Neural cell (in vitro differentiated cells): ENCODE measurements around the gene BLM. TPM values are rescaled to one million over a fixed set of nuclear protein-coding genes. Genes with fewer than 3 reads are reported as not detected.

Experiments
- H2AFZ ChIP-seq: fragments of 200-600, 300-800 bp; sonication (generic), shearing (Covaris generic); 2 replicates; pipeline ENCODE4 v1.6.0; 2014; ENCODE audit warnings: low read depth, mild to moderate bottlenecking, antibody characterized with exemption, low read length, moderate library complexity
- H3F3A ChIP-seq: fragments of 200-600 bp; shearing (Covaris generic); 2 replicates; pipeline ENCODE4 v1.6.1; 2016; ENCODE audit warnings: mild to moderate bottlenecking, moderate library complexity, mixed read lengths, antibody characterized with exemption, low read length; ENCODE audit not compliant: insufficient read depth, poor library complexity, severe bottlenecking
- H3K27ac ChIP-seq: fragments of 200-600, 300-800 bp; sonication (generic), shearing (Covaris generic); 2 replicates; pipeline ENCODE4 v1.5.1; 2014; ENCODE audit warnings: mild to moderate bottlenecking, low read length, moderate library complexity
- H3K27me3 ChIP-seq: fragments of 300-800, 200-600 bp; sonication (generic), shearing (Covaris generic); 2 replicates; pipeline ENCODE4 v1.6.0; 2014; ENCODE audit warnings: mild to moderate bottlenecking, low read depth, low read length, moderate library complexity; ENCODE audit not compliant: insufficient read depth
- H3K36me3 ChIP-seq: fragments of 300-800, 200-600 bp; sonication (generic), shearing (Covaris generic); 2 replicates; pipeline ENCODE4 v1.5.1; 2014; ENCODE audit warnings: mild to moderate bottlenecking, antibody characterized with exemption, low read length, moderate library complexity; ENCODE audit not compliant: insufficient read depth
- H3K4me2 ChIP-seq: fragments of 300-800, 200-600 bp; sonication (generic), shearing (Covaris generic); 2 replicates; pipeline ENCODE4 v1.6.0; 2014; ENCODE audit warnings: mild to moderate bottlenecking, low read length
- H3K4me3 ChIP-seq: fragments of 300-800, 200-600 bp; sonication (generic), shearing (Covaris generic); 2 replicates; pipeline ENCODE4 v1.5.1; 2014; ENCODE audit warnings: mild to moderate bottlenecking, low read length, moderate library complexity
- H3K79me2 ChIP-seq: fragments of 200-600 bp; shearing (Covaris generic); replicated peaks from 2 replicates; pipeline ENCODE4 v1.6.0; 2014; ENCODE audit warnings: mild to moderate bottlenecking, low read length, moderate library complexity; ENCODE audit not compliant: insufficient read depth
- H3K9ac ChIP-seq: fragments of 300-800, 200-600 bp; sonication (generic), shearing (Covaris generic); 2 replicates; pipeline ENCODE4 v1.6.1; 2016; ENCODE audit warnings: mild to moderate bottlenecking, low read length, mixed read lengths
- H3K9me2 ChIP-seq: fragments of 200-600 bp; shearing (Covaris generic); 2 replicates; pipeline ENCODE4 v1.6.1; 2016; ENCODE audit warnings: mild to moderate bottlenecking, low read length, mixed read lengths; ENCODE audit not compliant: insufficient read depth
- H3K9me3 ChIP-seq: fragments of 200-600, 300-800 bp; sonication (generic), shearing (Covaris generic); 2 replicates; pipeline ENCODE4 v1.6.1; 2016; ENCODE audit warnings: mild to moderate bottlenecking, mixed run types, low read length, moderate library complexity, mixed read lengths
- H4K20me1 ChIP-seq: fragments of 200-600 bp; shearing (Covaris generic); 2 replicates; pipeline ENCODE4 v1.6.1; 2016; ENCODE audit warnings: mild to moderate bottlenecking, mixed run types; ENCODE audit not compliant: insufficient read depth
- CTCF ChIP-seq: fragments of 450-650 bp; IDR thresholded peaks from 2 replicates; pipeline ENCODE4 v1.5.1; 2014; ENCODE audit warnings: antibody characterized with exemption, mild to moderate bottlenecking, moderate library complexity; ENCODE audit not compliant: poor library complexity, severe bottlenecking
- EP300 ChIP-seq: fragments of 450-650 bp; conservative IDR thresholded peaks from 2 replicates; pipeline ENCODE4 v1.6.1; 2014; ENCODE audit warnings: antibody characterized with exemption, mild to moderate bottlenecking, moderate library complexity; ENCODE audit not compliant: poor library complexity, severe bottlenecking
- EZH2 ChIP-seq: fragments of 200-600, 300-800 bp; shearing (Covaris generic), sonication (generic); IDR thresholded peaks from 2 replicates; pipeline ENCODE4 v1.6.1; 2014; ENCODE audit warnings: antibody characterized with exemption, low read length, borderline replicate concordance, mild to moderate bottlenecking; ENCODE audit not compliant: insufficient read depth, poor library complexity, severe bottlenecking
- MXI1 ChIP-seq: fragments of 450-650 bp; conservative IDR thresholded peaks from 2 replicates; pipeline ENCODE4 v1.6.1; 2014; ENCODE audit warnings: antibody characterized with exemption, mild to moderate bottlenecking; ENCODE audit not compliant: poor library complexity, severe bottlenecking
- POLR2AphosphoS5 ChIP-seq: IDR thresholded peaks from 2 replicates; pipeline ENCODE4 v1.6.1; 2012
- RAD21 ChIP-seq: fragments of 450-650 bp; conservative IDR thresholded peaks from 2 replicates; pipeline ENCODE4 v1.6.1; 2014; ENCODE audit warnings: antibody characterized with exemption, mild to moderate bottlenecking, moderate library complexity
- REST ChIP-seq: IDR thresholded peaks from 2 replicates; pipeline ENCODE4 v1.6.1; 2012; ENCODE audit warnings: borderline replicate concordance
- SMC3 ChIP-seq: fragments of 450-650 bp; conservative IDR thresholded peaks from 2 replicates; pipeline ENCODE4 v1.6.1; 2014; ENCODE audit warnings: antibody characterized with exemption, mild to moderate bottlenecking, moderate library complexity; ENCODE audit not compliant: poor library complexity
- TAF1 ChIP-seq: IDR thresholded peaks from 2 replicates; pipeline ENCODE4 v1.6.1; 2012; ENCODE audit warnings: low read depth
- polyA plus RNA-seq: library from polyadenylated mRNA; depleted of rRNA; stranded (reverse); fragments of >200 nt; gene quantifications from 2 replicates; pipeline ENCODE4 v1.2.3, GENCODE V29; 2014

The BLM gene
- polyA plus RNA-seq, 1 donor from 2014 or later: 4.5 TPM

- Histone ChIP-seq H3K79me2 (no peaks in the 10 kb centered on the region), H3K4me3 (no peak overlapping the region), H2AFZ (no peak overlapping the region), H3F3A (no peaks in the 10 kb centered on the region), H3K9me3 (no peaks in the 10 kb centered on the region), H3K9me2 (no peaks in the 10 kb centered on the region), H3K27ac (no peak overlapping the region), H3K9ac (no peak overlapping the region), H3K4me2 (no peak overlapping the region), H3K27me3 (no peaks in the 10 kb centered on the region), H3K36me3 (no peaks in the 10 kb centered on the region), H4K20me1 (no peaks in the 10 kb centered on the region)
- no peak for TF ChIP-seq EP300
- TF ChIP-seq CTCF: no peak
- TF ChIP-seq MXI1: no peak
- no peak for TF ChIP-seq POLR2AphosphoS5
- no peak for TF ChIP-seq SMC3
- no peak for TF ChIP-seq RAD21
- no peak for TF ChIP-seq TAF1
- TF ChIP-seq EZH2: no peak
- TF ChIP-seq REST: no peak
Observed at GRCh38 chr15:90820481-90820880, 103.3 kb downstream of the BLM start.

GRCh38 chr15:90822204-90822955 is 105.2 kb downstream of the BLM start:
- H3K27ac ChIP-seq: no peak overlapping the region
- H3F3A ChIP-seq: no peaks in the 10 kb centered on the region
- H3K79me2 ChIP-seq: no peaks in the 10 kb centered on the region
- H4K20me1 ChIP-seq: no peaks in the 10 kb centered on the region
- H3K9me3 ChIP-seq: no peaks in the 10 kb centered on the region
- H3K27me3 ChIP-seq: no peaks in the 10 kb centered on the region
- H3K9ac ChIP-seq: no peak overlapping the region
- no peak overlapping the region for H3K4me2 ChIP-seq
- no peaks in the 10 kb centered on the region for H3K36me3 ChIP-seq
- TF ChIP-seq RAD21 (no peak), CTCF (no peak), REST (no peak), POLR2AphosphoS5 (no peak), TAF1 (no peak), SMC3 (no peak), EZH2 (no peak), MXI1 (no peak), EP300 (no peak)
- no peaks in the 10 kb centered on the region for H3K9me2 ChIP-seq
- no peak overlapping the region for H2AFZ ChIP-seq
- H3K4me3 ChIP-seq: no peak overlapping the region
